SK-N-SH (cell line): ENCODE measurements around the gene FGGY. TPM values are rescaled to one million over a fixed set of nuclear protein-coding genes. Genes with fewer than 3 reads are reported as not detected.
A peak's percentile ranks its signal among the peaks of the same experiment; 100 is the strongest.

Experiments used
- CTCF ChIA-PET: fragments of 300-600, 350-600 bp; formaldehyde crosslinking; extraction: SDS; loops from one replicate; lab custom pipeline; 2021; lab: Yijun Ruan, JAX
- POLR2A ChIA-PET: fragments of 350-600 bp; sonication (Branson Sonifier 250); formaldehyde crosslinking; extraction: SDS; loops from one replicate; lab custom pipeline; 2020; ENCODE audit warnings: antibody characterized with exemption, inconsistent platforms; lab: Yijun Ruan, JAX
- DNase-seq: peaks from one replicate; pipeline ENCODE4 v3.0.0; 2012
- H2AFZ ChIP-seq: fragments of 200-600 bp; sonication (generic); 2 replicates; pipeline ENCODE4 v1.8.1; 2016; ENCODE audit warnings: antibody characterized with exemption, mild to moderate bottlenecking, low read depth
- H3F3A ChIP-seq: fragments of 200-600 bp; sonication (generic); replicated peaks from 2 replicates; pipeline ENCODE3; 2016; ENCODE audit warnings: antibody characterized with exemption, mild to moderate bottlenecking; ENCODE audit not compliant: insufficient read depth
- H3K27ac ChIP-seq, 2 experiments: fragments of 200-500 bp in 1 of 2; fragments of 200-600 bp in 1 of 2; sonication (Bioruptor generic) in 1 of 2; sonication (generic), shearing (Covaris generic) in 1 of 2; 2 replicates each; pipeline versions ENCODE4 v1.5.1 to v1.6.1; 2014 to 2016; ENCODE audit warnings: low read depth in 2 of 2, inconsistent platforms in 1 of 2, low read length in 1 of 2, mild to moderate bottlenecking in 1 of 2, mixed read lengths in 1 of 2
- H3K27me3 ChIP-seq: fragments of 200-600 bp; sonication (generic), shearing (Covaris generic); 2 replicates; pipeline ENCODE4 v1.6.1; 2016; ENCODE audit warnings: mixed run types; ENCODE audit not compliant: insufficient read depth
- H3K36me3 ChIP-seq, 2 experiments: fragments of 200-500 bp in 1 of 2; fragments of 200-600 bp in 1 of 2; sonication (Bioruptor generic) in 1 of 2; sonication (generic) in 1 of 2; replicated peaks in 1 of 2; 2 replicates each; pipeline versions ENCODE3 to v1.5.1; 2014 to 2016; ENCODE audit warnings: low read length in 1 of 2, mild to moderate bottlenecking in 1 of 2; ENCODE audit not compliant: insufficient read depth in 2 of 2, control insufficient read depth in 1 of 2
- H3K4me1 ChIP-seq, 2 experiments: fragments of 200-500 bp in 1 of 2; fragments of 200-600 bp in 1 of 2; sonication (Bioruptor generic) in 1 of 2; sonication (generic), shearing (Covaris generic) in 1 of 2; 2 replicates each; pipeline versions ENCODE4 v1.5.1 to v1.6.1; 2014 to 2016; ENCODE audit warnings: low read depth in 1 of 2, low read length in 1 of 2, mixed run types in 1 of 2; ENCODE audit not compliant: insufficient read depth in 2 of 2, control insufficient read depth in 1 of 2
- H3K4me2 ChIP-seq: fragments of 200-600 bp; sonication (generic), shearing (Covaris generic); 2 replicates; pipeline ENCODE4 v1.6.1; 2017; ENCODE audit warnings: mixed run types
- H3K4me3 ChIP-seq, 2 experiments: fragments of 200-500 bp in 1 of 2; fragments of 200-600 bp in 1 of 2; sonication (Bioruptor generic) in 1 of 2; sonication (generic), shearing (Covaris generic) in 1 of 2; 2 replicates each; pipeline versions ENCODE4 v1.5.1 to v1.8.1; 2014 to 2016; ENCODE audit warnings: low read depth in 2 of 2, inconsistent platforms in 1 of 2, low read length in 1 of 2, mild to moderate bottlenecking in 1 of 2, mixed read lengths in 1 of 2, moderate library complexity in 1 of 2
- H3K79me2 ChIP-seq: fragments of 200-600 bp; sonication (generic); 2 replicates; pipeline ENCODE4 v1.8.1; 2017; ENCODE audit warnings: mild to moderate bottlenecking; ENCODE audit not compliant: insufficient read depth
- H3K9ac ChIP-seq: fragments of 200-600 bp; sonication (generic); 2 replicates; pipeline ENCODE4 v1.6.1; 2017; ENCODE audit warnings: mixed run types
- H3K9me2 ChIP-seq: fragments of 200-600 bp; sonication (generic); 2 replicates; pipeline ENCODE4 v1.6.1; 2017; ENCODE audit warnings: mixed run types
- H3K9me3 ChIP-seq: fragments of 200-600 bp; sonication (generic); 2 replicates; pipeline ENCODE4 v1.6.1; 2017; ENCODE audit warnings: mixed run types, mild to moderate bottlenecking, moderate library complexity
- H4K20me1 ChIP-seq: fragments of 200-600 bp; sonication (generic); 2 replicates; pipeline ENCODE4 v1.6.1; 2017; ENCODE audit warnings: mild to moderate bottlenecking, mixed run types; ENCODE audit not compliant: insufficient read depth
- CHD2 ChIP-seq: fragments of 150-350 bp; IDR thresholded peaks from 2 replicates; pipeline ENCODE4 v1.6.1; 2018; ENCODE audit warnings: low read length; ENCODE audit not compliant: partially characterized antibody
- EP300 ChIP-seq, 2 experiments: IDR thresholded peaks; 2 replicates each; pipeline versions ENCODE4 v1.4.0 to v1.6.1; 2012; ENCODE audit warnings: borderline replicate concordance in 1 of 2, low read depth in 1 of 2, low read length in 1 of 2
- FOSL2 ChIP-seq: IDR thresholded peaks from 2 replicates; pipeline ENCODE4 v1.4.0; 2012; ENCODE audit warnings: low read depth, mild to moderate bottlenecking, moderate library complexity, borderline replicate concordance
- FOXM1 ChIP-seq: IDR thresholded peaks from 2 replicates; pipeline ENCODE4 v1.4.0; 2012; ENCODE audit warnings: low read depth, mild to moderate bottlenecking
- GATA2 ChIP-seq: sonication (generic); formaldehyde crosslinking; IDR thresholded peaks from 2 replicates; pipeline ENCODE4 v1.5.0; 2020; ENCODE audit warnings: mild to moderate bottlenecking, missing genetic modification reagents
- JUND ChIP-seq: IDR thresholded peaks from 2 replicates; pipeline ENCODE4 v1.4.0; 2012
- MAX ChIP-seq: IDR thresholded peaks from 2 replicates; pipeline ENCODE4 v1.4.0; 2012; ENCODE audit warnings: low read depth
- NFIC ChIP-seq: IDR thresholded peaks from 2 replicates; pipeline ENCODE4 v1.4.0; 2012; ENCODE audit warnings: borderline replicate concordance
- NRF1 ChIP-seq: IDR thresholded peaks from 2 replicates; pipeline ENCODE4 v1.6.1; 2012; ENCODE audit warnings: low read depth, mild to moderate bottlenecking, low read length
- POLR2AphosphoS5 ChIP-seq: IDR thresholded peaks from 2 replicates; pipeline ENCODE4 v1.6.1; 2012; ENCODE audit warnings: low read depth, low read length
- SMC3 ChIP-seq: IDR thresholded peaks from 2 replicates; pipeline ENCODE4 v1.6.1; 2012; ENCODE audit warnings: low read depth, low read length, improper control_type of control experiment
- TAF1 ChIP-seq: IDR thresholded peaks from 2 replicates; pipeline ENCODE4 v1.6.1; 2012; ENCODE audit warnings: low read depth, mild to moderate bottlenecking, low read length, moderate library complexity, borderline replicate concordance
- TCF12 ChIP-seq: IDR thresholded peaks from 2 replicates; pipeline ENCODE4 v1.4.0; 2012
- TEAD4 ChIP-seq: IDR thresholded peaks from 2 replicates; pipeline ENCODE4 v1.4.0; 2012; ENCODE audit warnings: mild to moderate bottlenecking, borderline replicate concordance; ENCODE audit not compliant: insufficient read depth
- USF1 ChIP-seq: IDR thresholded peaks from 2 replicates; pipeline ENCODE4 v1.4.0; 2012; ENCODE audit warnings: low read depth, borderline replicate concordance
- WGBS: methylation state at CpG from one replicate; pipeline ENCODE4 v1.1.6; 2017; ENCODE audit warnings: low lambda C conversion rate; 5-methylcytosine and 5-hydroxymethylcytosine counted together
- polyA plus RNA-seq, 3 experiments: library from polyadenylated mRNA; depleted of rRNA; stranded (reverse); fragments of >200 nt; gene quantifications; 2 replicates each; pipeline ENCODE4 v1.2.3, GENCODE V29; 2012
- TF ChIP-seq, protein P1 (sequence below): IDR thresholded peaks from 2 replicates; pipeline ENCODE4 v1.4.0; 2012; ENCODE audit warnings: low read depth, borderline replicate concordance
- TF ChIP-seq, protein P2 (sequence below): IDR thresholded peaks from 2 replicates; pipeline ENCODE4; 2012
- TF ChIP-seq, protein P3 (sequence below): fragments of 150-350 bp; IDR thresholded peaks from 2 replicates; pipeline ENCODE4 v1.6.1; 2017; ENCODE audit warnings: antibody characterized with exemption, low read length, low read depth, borderline replicate concordance
- TF ChIP-seq, protein P4 (sequence below): IDR thresholded peaks from 2 replicates; pipeline ENCODE4 v1.6.1; 2012; ENCODE audit warnings: mild to moderate bottlenecking, low read depth, low read length, moderate library complexity
- TF ChIP-seq, protein P5 (sequence below): fragments of 200-600 bp; sonication (generic); IDR thresholded peaks from 2 replicates; pipeline ENCODE4 v1.6.1; 2017; ENCODE audit warnings: antibody characterized with exemption, mild to moderate bottlenecking, moderate library complexity

FGGY gene
- polyA plus RNA-seq, 1 of the 3 experiments (the other 2 are of a cell fraction) = 10.3 TPM

DNA sequence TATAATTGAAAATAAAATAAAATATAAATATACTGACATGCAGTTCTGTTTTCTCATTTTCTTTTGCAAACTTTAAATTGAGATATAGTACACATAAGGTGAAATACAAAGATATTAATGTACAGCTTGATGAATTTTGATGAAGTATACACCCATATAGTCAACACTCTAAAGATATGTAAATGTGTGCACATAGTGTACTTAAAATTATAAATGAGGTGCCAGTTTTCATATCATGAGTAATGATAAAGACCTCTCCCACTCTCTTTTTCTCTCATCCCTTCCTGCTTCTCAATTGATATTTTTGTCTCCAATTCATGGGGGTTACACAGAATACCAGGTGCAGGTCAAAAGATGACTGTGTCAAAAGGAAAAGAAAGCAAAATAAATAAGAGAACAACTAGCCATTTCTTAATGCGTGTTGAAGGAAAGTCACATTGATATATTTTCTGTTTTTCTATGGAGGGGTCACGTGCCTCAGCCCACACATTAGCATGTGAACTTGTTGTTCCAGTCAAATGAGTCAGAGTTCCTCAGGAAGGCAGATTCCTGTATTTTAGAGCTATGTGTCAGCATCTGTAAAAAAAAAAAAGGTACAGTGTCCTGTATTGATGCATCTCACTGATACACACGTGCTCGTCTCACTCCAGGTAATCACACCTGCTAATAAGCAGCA lies 453.6 kb downstream of the FGGY start:
- no peak overlapping the region for H2AFZ ChIP-seq
- CTCF ChIA-PET = interaction anchor here (1.0 to 4.2 kb wide), 4 partner anchors 8 to 11 kb away, joined by 3 to 37 read pairs (median 4); no protein-coding TSS in a partner anchor
- no peak overlapping the region for H3K4me3 ChIP-seq

More for the DNA sequence above, 453.6 kb downstream of the FGGY start:
- peaks cover 5 to 7% of the 10 kb centered on the region in 2 experiments; a peak in 3 of 4 replicates for H3K4me1 ChIP-seq
- DNase-seq = no peak
- 33% methylated on average over 4 of the region's 4 CpGs for WGBS
- H3K9me2 ChIP-seq = no peaks in the 10 kb centered on the region
- H3F3A ChIP-seq = peaks cover 6% of the 10 kb centered on the region
- no peaks in the 10 kb centered on the region for H3K27me3 ChIP-seq
- H4K20me1 ChIP-seq = no peaks in the 10 kb centered on the region
- TF ChIP-seq CHD2 (no peak), FOSL2 (peak; percentile 81; the same call in 1 of the 2 replicates), SMC3 (no peak), MAX (peak; percentile 69), TEAD4 (no peak), USF1 (peak; percentile 90), NRF1 (no peak), TCF12 (peak; percentile 58), NFIC (no peak), POLR2AphosphoS5 (no peak), FOXM1 (no peak), GATA2 (CRISPR knock-in tag) (no peak), TAF1 (no peak), JUND (peak; percentile 64), EP300 (IDR thresholded peaks at IDR 0.05; ENCODE audit: borderline replicate concordance in 1 of 2, low read depth in 1 of 2, low read length in 1 of 2) (peak in 1 of 2 experiments; percentile 12; a peak in 1 of 4 replicates)
- TF ChIP-seq, protein P1, sequence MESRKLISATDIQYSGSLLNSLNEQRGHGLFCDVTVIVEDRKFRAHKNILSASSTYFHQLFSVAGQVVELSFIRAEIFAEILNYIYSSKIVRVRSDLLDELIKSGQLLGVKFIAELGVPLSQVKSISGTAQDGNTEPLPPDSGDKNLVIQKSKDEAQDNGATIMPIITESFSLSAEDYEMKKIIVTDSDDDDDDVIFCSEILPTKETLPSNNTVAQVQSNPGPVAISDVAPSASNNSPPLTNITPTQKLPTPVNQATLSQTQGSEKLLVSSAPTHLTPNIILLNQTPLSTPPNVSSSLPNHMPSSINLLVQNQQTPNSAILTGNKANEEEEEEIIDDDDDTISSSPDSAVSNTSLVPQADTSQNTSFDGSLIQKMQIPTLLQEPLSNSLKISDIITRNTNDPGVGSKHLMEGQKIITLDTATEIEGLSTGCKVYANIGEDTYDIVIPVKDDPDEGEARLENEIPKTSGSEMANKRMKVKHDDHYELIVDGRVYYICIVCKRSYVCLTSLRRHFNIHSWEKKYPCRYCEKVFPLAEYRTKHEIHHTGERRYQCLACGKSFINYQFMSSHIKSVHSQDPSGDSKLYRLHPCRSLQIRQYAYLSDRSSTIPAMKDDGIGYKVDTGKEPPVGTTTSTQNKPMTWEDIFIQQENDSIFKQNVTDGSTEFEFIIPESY = no peak
- TF ChIP-seq, protein P2, sequence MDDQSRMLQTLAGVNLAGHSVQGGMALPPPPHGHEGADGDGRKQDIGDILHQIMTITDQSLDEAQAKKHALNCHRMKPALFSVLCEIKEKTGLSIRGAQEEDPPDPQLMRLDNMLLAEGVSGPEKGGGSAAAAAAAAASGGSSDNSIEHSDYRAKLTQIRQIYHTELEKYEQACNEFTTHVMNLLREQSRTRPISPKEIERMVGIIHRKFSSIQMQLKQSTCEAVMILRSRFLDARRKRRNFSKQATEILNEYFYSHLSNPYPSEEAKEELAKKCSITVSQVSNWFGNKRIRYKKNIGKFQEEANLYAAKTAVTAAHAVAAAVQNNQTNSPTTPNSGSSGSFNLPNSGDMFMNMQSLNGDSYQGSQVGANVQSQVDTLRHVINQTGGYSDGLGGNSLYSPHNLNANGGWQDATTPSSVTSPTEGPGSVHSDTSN = peak; percentile 29; the same call in 1 of the 2 replicates
- TF ChIP-seq, protein P3, sequence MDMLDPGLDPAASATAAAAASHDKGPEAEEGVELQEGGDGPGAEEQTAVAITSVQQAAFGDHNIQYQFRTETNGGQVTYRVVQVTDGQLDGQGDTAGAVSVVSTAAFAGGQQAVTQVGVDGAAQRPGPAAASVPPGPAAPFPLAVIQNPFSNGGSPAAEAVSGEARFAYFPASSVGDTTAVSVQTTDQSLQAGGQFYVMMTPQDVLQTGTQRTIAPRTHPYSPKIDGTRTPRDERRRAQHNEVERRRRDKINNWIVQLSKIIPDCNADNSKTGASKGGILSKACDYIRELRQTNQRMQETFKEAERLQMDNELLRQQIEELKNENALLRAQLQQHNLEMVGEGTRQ = peak; percentile 26; the same call in 1 of the 2 replicates
- TF ChIP-seq, protein P4, sequence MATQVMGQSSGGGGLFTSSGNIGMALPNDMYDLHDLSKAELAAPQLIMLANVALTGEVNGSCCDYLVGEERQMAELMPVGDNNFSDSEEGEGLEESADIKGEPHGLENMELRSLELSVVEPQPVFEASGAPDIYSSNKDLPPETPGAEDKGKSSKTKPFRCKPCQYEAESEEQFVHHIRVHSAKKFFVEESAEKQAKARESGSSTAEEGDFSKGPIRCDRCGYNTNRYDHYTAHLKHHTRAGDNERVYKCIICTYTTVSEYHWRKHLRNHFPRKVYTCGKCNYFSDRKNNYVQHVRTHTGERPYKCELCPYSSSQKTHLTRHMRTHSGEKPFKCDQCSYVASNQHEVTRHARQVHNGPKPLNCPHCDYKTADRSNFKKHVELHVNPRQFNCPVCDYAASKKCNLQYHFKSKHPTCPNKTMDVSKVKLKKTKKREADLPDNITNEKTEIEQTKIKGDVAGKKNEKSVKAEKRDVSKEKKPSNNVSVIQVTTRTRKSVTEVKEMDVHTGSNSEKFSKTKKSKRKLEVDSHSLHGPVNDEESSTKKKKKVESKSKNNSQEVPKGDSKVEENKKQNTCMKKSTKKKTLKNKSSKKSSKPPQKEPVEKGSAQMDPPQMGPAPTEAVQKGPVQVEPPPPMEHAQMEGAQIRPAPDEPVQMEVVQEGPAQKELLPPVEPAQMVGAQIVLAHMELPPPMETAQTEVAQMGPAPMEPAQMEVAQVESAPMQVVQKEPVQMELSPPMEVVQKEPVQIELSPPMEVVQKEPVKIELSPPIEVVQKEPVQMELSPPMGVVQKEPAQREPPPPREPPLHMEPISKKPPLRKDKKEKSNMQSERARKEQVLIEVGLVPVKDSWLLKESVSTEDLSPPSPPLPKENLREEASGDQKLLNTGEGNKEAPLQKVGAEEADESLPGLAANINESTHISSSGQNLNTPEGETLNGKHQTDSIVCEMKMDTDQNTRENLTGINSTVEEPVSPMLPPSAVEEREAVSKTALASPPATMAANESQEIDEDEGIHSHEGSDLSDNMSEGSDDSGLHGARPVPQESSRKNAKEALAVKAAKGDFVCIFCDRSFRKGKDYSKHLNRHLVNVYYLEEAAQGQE = no peak
- TF ChIP-seq, protein P5, sequence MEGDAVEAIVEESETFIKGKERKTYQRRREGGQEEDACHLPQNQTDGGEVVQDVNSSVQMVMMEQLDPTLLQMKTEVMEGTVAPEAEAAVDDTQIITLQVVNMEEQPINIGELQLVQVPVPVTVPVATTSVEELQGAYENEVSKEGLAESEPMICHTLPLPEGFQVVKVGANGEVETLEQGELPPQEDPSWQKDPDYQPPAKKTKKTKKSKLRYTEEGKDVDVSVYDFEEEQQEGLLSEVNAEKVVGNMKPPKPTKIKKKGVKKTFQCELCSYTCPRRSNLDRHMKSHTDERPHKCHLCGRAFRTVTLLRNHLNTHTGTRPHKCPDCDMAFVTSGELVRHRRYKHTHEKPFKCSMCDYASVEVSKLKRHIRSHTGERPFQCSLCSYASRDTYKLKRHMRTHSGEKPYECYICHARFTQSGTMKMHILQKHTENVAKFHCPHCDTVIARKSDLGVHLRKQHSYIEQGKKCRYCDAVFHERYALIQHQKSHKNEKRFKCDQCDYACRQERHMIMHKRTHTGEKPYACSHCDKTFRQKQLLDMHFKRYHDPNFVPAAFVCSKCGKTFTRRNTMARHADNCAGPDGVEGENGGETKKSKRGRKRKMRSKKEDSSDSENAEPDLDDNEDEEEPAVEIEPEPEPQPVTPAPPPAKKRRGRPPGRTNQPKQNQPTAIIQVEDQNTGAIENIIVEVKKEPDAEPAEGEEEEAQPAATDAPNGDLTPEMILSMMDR = no peak
- TF ChIP-seq, all 33 proteins: peak for 8
- no peaks in the 10 kb centered on the region for H3K79me2 ChIP-seq
- H3K27ac ChIP-seq = peak overlapping the region in 1 of 2 experiments; percentile 61; a peak in 3 of 4 replicates
- H3K9me3 ChIP-seq = no peaks in the 10 kb centered on the region
- POLR2A ChIA-PET = no interaction called here
- no peaks in the 10 kb centered on the region for H3K36me3 ChIP-seq
- H3K4me2 ChIP-seq = no peak overlapping the region
- no peak overlapping the region for H3K9ac ChIP-seq
